Renal cortex interstitium (tissue), 11 donors: Measurements from ENCODE around the gene NRN1. TPM values are rescaled to one million over a fixed set of nuclear protein-coding genes. Genes with fewer than 3 reads are reported as not detected.

Experiments used
- DNase-seq, 11 donors: peaks; one replicate each; pipeline ENCODE4 v3.0.0-alpha.2; 2013; ENCODE audit warnings: low read depth in 9 of 11, low spot score in 4 of 11; ENCODE audit errors: extremely low read depth in 1 of 11
- polyA plus RNA-seq, 3 donors: library from polyadenylated mRNA; unstranded; fragments of 120-200 nt; gene quantifications; one replicate each; pipeline ENCODE4 v1.2.1, GENCODE V29; 2013; ENCODE audit not compliant: insufficient read length in 3 of 3

The NRN1 gene
- polyA plus RNA-seq, 3 donors: 5.0 to 6.2 (median 5.8) TPM

GRCh38 chr6:6004390-6004995 is 2.2 kb downstream of the NRN1 start:
- DNase-seq: no peak

DNA sequence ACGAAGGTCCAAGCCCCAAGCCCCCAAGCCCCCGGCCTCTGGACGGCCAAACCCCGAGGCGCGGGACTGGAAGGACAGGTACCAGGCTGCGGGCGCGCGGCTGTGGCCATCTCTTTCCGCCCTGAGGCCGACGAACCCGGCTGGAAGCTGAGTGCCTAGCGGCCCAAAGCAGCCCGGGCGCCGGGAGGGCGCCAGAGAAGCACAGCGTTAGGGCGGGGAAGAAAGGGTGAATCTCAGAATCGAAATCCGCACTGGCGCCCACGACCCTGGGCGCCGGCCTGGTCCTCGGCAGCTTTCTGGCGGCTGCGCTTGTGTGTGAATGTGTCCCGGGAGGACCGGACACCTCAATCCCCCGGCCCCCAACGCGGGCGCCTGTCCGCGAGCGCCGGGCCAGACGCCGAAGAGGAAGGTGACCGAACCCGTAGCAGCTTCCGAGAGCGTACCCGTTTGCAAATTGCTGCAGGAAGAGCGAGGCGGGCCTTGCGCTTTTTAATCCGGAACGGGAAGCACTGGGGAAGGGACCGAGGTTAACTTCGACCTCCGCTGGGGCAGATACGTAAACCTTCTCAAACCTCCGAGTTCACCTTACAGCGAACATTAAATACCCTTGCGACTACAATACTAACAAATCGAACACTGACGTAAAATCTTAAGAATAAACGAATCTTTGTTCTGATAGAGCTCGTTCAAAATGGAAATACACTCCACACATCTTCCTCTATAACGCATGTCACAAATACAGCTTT is 2.9 kb downstream of the NRN1 start:
- no peak for DNase-seq

- DNase-seq: no peak
These were observed 3.7 kb downstream of the NRN1 start for GRCh38 chr6:6002848-6003620.

GRCh38 chr6:6002005-6002847 is 4.5 kb downstream of the NRN1 start:
- no peak for DNase-seq

DNA sequence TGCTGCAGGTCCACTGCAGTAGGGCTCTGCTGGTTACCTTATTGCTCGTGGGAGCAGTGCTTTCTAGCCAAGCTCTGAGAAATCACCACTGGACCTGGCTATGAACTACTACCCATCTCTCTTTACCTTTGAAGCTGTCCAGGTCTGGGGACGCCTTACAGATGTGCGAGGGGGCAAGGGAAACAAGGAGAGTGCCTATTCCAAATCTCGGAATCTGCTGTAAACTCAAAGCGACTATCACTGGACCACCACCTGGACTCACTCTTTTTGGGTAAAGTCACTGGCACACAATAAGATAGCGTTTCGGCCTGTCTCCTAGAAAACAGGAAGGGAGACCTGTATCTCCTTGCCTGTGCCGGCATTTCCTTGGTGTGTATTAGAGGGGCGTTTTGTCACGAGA is 5.3 kb downstream of the NRN1 start:
- DNase-seq: no peak

- no peak for DNase-seq
These were observed 6.8 kb downstream of the NRN1 start for GRCh38 chr6:5999688-6000608.

- DNase-seq: no peak
These were observed 7.7 kb downstream of the NRN1 start for GRCh38 chr6:5998711-5999687.

DNA sequence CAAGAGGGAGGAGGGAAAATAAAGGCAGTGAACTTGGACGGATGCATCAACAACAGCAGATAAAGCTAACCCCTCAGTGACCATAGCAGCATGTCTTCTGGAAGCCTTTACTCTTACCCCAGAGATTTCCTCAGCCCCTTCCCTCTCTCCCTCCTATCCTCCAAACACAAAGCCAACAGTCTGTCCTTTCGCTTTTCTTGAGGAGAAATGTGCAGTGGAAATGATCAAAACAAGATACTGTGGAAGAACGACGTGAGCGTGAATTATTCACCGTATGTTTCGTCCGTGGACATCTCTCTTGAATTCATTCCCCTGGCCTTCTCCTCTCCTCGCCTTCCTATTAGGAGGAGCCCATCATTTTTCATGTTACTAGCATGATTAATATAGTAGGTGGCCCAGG is 8.5 kb downstream of the NRN1 start:
- DNase-seq: no peak

GRCh38 chr6:5997420-5997987 is 9.2 kb downstream of the NRN1 start:
- no peak for DNase-seq

GRCh38 chr6:5996714-5997419 is 9.9 kb downstream of the NRN1 start:
- DNase-seq: no peak

DNA sequence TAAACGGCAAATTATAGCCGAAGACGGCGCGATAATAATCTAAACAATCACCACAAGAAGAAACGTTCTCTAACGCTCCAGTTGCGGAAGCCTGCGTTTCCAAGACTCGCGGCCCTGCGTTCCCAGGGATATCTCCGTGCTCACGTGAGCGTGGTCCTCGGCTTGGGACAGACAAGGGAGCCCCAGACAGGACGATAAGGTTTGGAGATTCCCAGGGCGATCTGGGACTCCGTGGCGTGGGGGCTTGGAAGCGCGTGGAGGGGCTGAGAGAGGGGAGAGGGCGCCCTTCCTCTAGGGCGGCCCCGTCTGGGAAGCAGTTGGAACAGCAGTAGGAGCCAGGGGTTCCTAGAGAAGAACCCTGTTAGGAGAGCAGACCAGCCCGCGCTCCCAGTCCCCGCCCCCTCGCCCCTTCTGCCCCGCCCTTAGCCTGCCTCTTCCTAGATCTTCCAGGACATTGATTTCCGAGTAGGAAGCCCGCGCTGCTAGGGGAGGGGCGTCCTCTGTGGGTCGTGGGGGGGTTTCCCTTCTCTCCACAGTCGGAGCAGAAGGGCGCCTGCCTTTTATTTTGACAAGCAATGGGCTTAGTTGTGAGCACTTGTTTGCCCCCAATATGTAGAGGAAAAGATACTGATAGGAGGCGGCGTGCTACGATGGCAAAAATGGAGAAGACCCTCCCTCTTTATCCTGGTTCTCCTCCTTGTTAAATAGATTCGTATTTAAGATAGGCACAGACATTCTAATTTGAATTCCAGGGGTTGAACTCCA is 10.6 kb downstream of the NRN1 start:
- no peak for DNase-seq

DNA sequence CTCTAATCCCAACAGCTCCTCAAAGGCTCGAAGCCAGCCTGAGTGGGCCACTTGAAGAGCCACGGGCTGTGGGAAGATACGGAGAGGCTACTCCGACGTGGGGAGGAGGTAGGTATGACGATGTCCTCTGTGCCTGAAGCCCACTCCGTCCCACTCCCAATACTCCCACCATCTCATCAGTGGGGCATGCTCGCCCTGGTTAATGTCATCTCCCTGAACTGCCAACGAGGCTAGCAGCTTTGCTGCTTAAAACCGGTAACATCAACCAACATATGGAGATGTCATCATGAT is 11.1 kb downstream of the NRN1 start:
- DNase-seq: no peak

GRCh38 chr6:5994999-5995657 is 11.6 kb downstream of the NRN1 start:
- no peak for DNase-seq

GRCh38 chr6:5994234-5994998 is 12.3 kb downstream of the NRN1 start:
- DNase-seq: no peak
